Measurements from ENCODE around the gene BBS7. TPM values are rescaled to one million over a fixed set of nuclear protein-coding genes. Genes with fewer than 3 reads are reported as not detected.

BBS7 gene
- total RNA-seq, 1 donor from 2014 or later = 17.8 TPM

- no peak for DNase-seq (ENCODE audit: low spot score)
These were observed 42.4 kb downstream of the BBS7 start for GRCh38 chr4:121827853-121828252.

- no peak for DNase-seq (ENCODE audit: low spot score)
These were observed 45.3 kb downstream of the BBS7 start for GRCh38 chr4:121824950-121825349.

GRCh38 chr4:121824171-121824527 is 46.1 kb downstream of the BBS7 start:
- DNase-seq (ENCODE audit: low spot score) = no peak

- DNase-seq (ENCODE audit: low spot score) = peak; percentile 96
These were observed 46.6 kb downstream of the BBS7 start, which contains the start of gene CCNA2 for GRCh38 chr4:121823505-121824170. CCNA2 (minus strand) TSS chr4:121823883; CDS start chr4:121823628, 255 bp downstream.

- DNase-seq (ENCODE audit: low spot score) = no peak
These were observed 47.3 kb downstream of the BBS7 start for GRCh38 chr4:121822796-121823504.

GRCh38 chr4:121822047-121822446 is 48.2 kb downstream of the BBS7 start:
- DNase-seq (ENCODE audit: low spot score) = no peak

GRCh38 chr4:121819216-121819965 is 50.9 kb downstream of the BBS7 start:
- DNase-seq (ENCODE audit: low spot score) = no peak

- DNase-seq (ENCODE audit: low spot score) = no peak
These were observed 52.1 kb downstream of the BBS7 start for GRCh38 chr4:121818215-121818614.

- DNase-seq (ENCODE audit: low spot score) = no peak
These were observed 52.6 kb downstream of the BBS7 start for GRCh38 chr4:121817701-121818100.

GRCh38 chr4:121817006-121817405 is 53.3 kb downstream of the BBS7 start:
- no peak for DNase-seq (ENCODE audit: low spot score)

- no peak for DNase-seq (ENCODE audit: low spot score)
These were observed 55.5 kb downstream of the BBS7 start for GRCh38 chr4:121814756-121815155.

- DNase-seq (ENCODE audit: low spot score) = no peak
These were observed 59.2 kb downstream of the BBS7 start for GRCh38 chr4:121811122-121811521.

GRCh38 chr4:121806411-121806810 is 63.9 kb downstream of the BBS7 start:
- DNase-seq (ENCODE audit: low spot score) = no peak

- DNase-seq (ENCODE audit: low spot score) = no peak
These were observed 68.6 kb downstream of the BBS7 start for GRCh38 chr4:121801715-121802075.

GRCh38 chr4:121800961-121801714 is 69.1 kb downstream of the BBS7 start, which contains the start of gene EXOSC9:
EXOSC9 (plus strand) TSS chr4:121801323; CDS start chr4:121801425, 102 bp downstream.
- peak; percentile 96 for DNase-seq (ENCODE audit: low spot score)

GRCh38 chr4:121800638-121800960 is 69.7 kb downstream of the BBS7 start:
- DNase-seq (ENCODE audit: low spot score) = no peak

GRCh38 chr4:121799867-121800501 is 70.3 kb downstream of the BBS7 start:
- no peak for DNase-seq (ENCODE audit: low spot score)

- no peak for DNase-seq (ENCODE audit: low spot score)
These were observed 71.0 kb downstream of the BBS7 start for GRCh38 chr4:121799208-121799823.

GRCh38 chr4:121796283-121796682 is 74.0 kb downstream of the BBS7 start:
- DNase-seq (ENCODE audit: low spot score) = no peak

- no peak for DNase-seq (ENCODE audit: low spot score)
These were observed 75.6 kb downstream of the BBS7 start for GRCh38 chr4:121794505-121795188.

- DNase-seq (ENCODE audit: low spot score) = no peak
These were observed 77.3 kb downstream of the BBS7 start for GRCh38 chr4:121792966-121793365.

Data from mucosa of gallbladder (tissue), 1 donor.